IMR-90 (cell line): Measurements from ENCODE around the gene GZMM. TPM values are rescaled to one million over a fixed set of nuclear protein-coding genes. Genes with fewer than 3 reads are reported as not detected.

Experiments used
- ATAC-seq: fragments of 200-7000 bp; cut with Tn5 transposase; 2 replicates; pipeline ENCODE4 v1.9.1; 2020; ENCODE audit warnings: low read depth, mild to moderate bottlenecking, moderate library complexity
- BruUV-seq: library from RNA; stranded (reverse); fragments of 400-500 nt; replicated peaks from 2 replicates; lab custom pipeline; 2021; lab: Mats Ljungman, UMichigan
- CTCF ChIA-PET: fragments of 300-600 bp; formaldehyde crosslinking; extraction: SDS; loops from one replicate; lab custom pipeline; 2021; ENCODE audit warnings: antibody characterized with exemption; lab: Yijun Ruan, JAX
- POLR2A ChIA-PET: fragments of 300-600 bp; sonication (Branson Sonifier 250); formaldehyde crosslinking; loops from one replicate; lab custom pipeline; 2022; ENCODE audit warnings: antibody characterized with exemption; ENCODE audit not compliant: unreplicated experiment; lab: Charles Lee
- DNase-seq: peaks from one replicate; pipeline ENCODE4 v3.0.0; 2013
- H2AFZ ChIP-seq: replicated peaks from 2 replicates; pipeline ENCODE3; 2013; ENCODE audit warnings: low read length, mild to moderate bottlenecking; ENCODE audit not compliant: poor library complexity
- H2AK5ac ChIP-seq: 2 replicates; pipeline ENCODE4 v1.6.1; 2013; ENCODE audit warnings: low read depth, low read length, inconsistent platforms
- H2AK9ac ChIP-seq: replicated peaks from 2 replicates; pipeline ENCODE3; 2013; ENCODE audit warnings: mild to moderate bottlenecking, low read depth, low read length, moderate library complexity; ENCODE audit not compliant: poor library complexity
- H2BK120ac ChIP-seq: 2 replicates; pipeline ENCODE4 v1.6.1; 2013; ENCODE audit warnings: low read depth, low read length, inconsistent platforms
- H2BK15ac ChIP-seq: 3 replicates; pipeline ENCODE4 v1.6.1; 2013; ENCODE audit warnings: low read depth, low read length, inconsistent platforms
- H2BK20ac ChIP-seq: 2 replicates; pipeline ENCODE4 v1.6.1; 2013; ENCODE audit warnings: low read depth, mild to moderate bottlenecking, inconsistent platforms, low read length, moderate library complexity
- H2BK5ac ChIP-seq: 2 replicates; pipeline ENCODE4 v1.6.1; 2013; ENCODE audit warnings: mild to moderate bottlenecking, low read depth, low read length, inconsistent platforms; ENCODE audit not compliant: poor library complexity, severe bottlenecking
- H3K14ac ChIP-seq: replicated peaks from 2 replicates; pipeline ENCODE4 v1.6.1; 2013; ENCODE audit warnings: low read depth, low read length, inconsistent platforms
- H3K18ac ChIP-seq: 2 replicates; pipeline ENCODE4 v1.6.1; 2013; ENCODE audit warnings: low read depth, low read length, control low read depth
- H3K23ac ChIP-seq: 2 replicates; pipeline ENCODE4 v1.6.1; 2013; ENCODE audit warnings: low read depth, low read length, inconsistent platforms
- H3K27ac ChIP-seq: 2 replicates; pipeline ENCODE4 v1.5.1; 2013; ENCODE audit warnings: mild to moderate bottlenecking, control low read depth, low read length; ENCODE audit not compliant: insufficient read depth
- H3K27me3 ChIP-seq: 2 replicates; pipeline ENCODE4 v1.6.1; 2013; ENCODE audit warnings: low read length; ENCODE audit not compliant: control insufficient read depth, insufficient read depth
- H3K36me3 ChIP-seq: 2 replicates; pipeline ENCODE4 v1.6.1; 2013; ENCODE audit warnings: low read length, mixed read lengths; ENCODE audit not compliant: control insufficient read depth, insufficient read depth
- H3K4ac ChIP-seq: 2 replicates; pipeline ENCODE4 v1.6.1; 2013; ENCODE audit warnings: low read depth, low read length, inconsistent platforms
- H3K4me1 ChIP-seq: 2 replicates; pipeline ENCODE4 v1.6.1; 2013; ENCODE audit warnings: low read length, mixed read lengths; ENCODE audit not compliant: control insufficient read depth, insufficient read depth
- H3K4me2 ChIP-seq: 2 replicates; pipeline ENCODE4 v1.6.1; 2013; ENCODE audit warnings: low read depth, mild to moderate bottlenecking, control low read depth, low read length, moderate library complexity
- H3K4me3 ChIP-seq: 2 replicates; pipeline ENCODE4 v1.5.1; 2013; ENCODE audit warnings: low read depth, mild to moderate bottlenecking, control low read depth, low read length, moderate library complexity; ENCODE audit not compliant: insufficient read depth
- H3K56ac ChIP-seq: 2 replicates; pipeline ENCODE4 v1.6.1; 2013; ENCODE audit warnings: low read length, inconsistent platforms; ENCODE audit not compliant: insufficient read depth; ENCODE audit errors: extremely low read depth
- H3K79me1 ChIP-seq, 2 experiments: 2 replicates each; pipeline ENCODE4 v1.6.1; 2013; ENCODE audit warnings: low read length in 2 of 2, inconsistent platforms in 1 of 2, low read depth in 1 of 2
- H3K9ac ChIP-seq: 2 replicates; pipeline ENCODE4 v1.6.1; 2013; ENCODE audit warnings: low read depth, low read length, control low read depth
- H3K9me1 ChIP-seq: 2 replicates; pipeline ENCODE4 v1.6.1; 2013; ENCODE audit warnings: low read length, inconsistent platforms; ENCODE audit not compliant: insufficient read depth
- H3K9me3 ChIP-seq: 2 replicates; pipeline ENCODE4 v1.6.1; 2013; ENCODE audit warnings: low read length; ENCODE audit not compliant: control insufficient read depth, insufficient read depth
- H4K20me1 ChIP-seq: 2 replicates; pipeline ENCODE4 v1.6.1; 2013; ENCODE audit warnings: low read length, inconsistent platforms; ENCODE audit not compliant: insufficient read depth
- H4K5ac ChIP-seq: 2 replicates; pipeline ENCODE4 v1.6.1; 2013; ENCODE audit warnings: mild to moderate bottlenecking, low read depth, low read length, control low read depth
- H4K8ac ChIP-seq, 2 experiments: 2 replicates each; pipeline ENCODE4 v1.6.1; 2013; ENCODE audit warnings: low read depth in 2 of 2, low read length in 2 of 2, control low read depth in 1 of 2, inconsistent platforms in 1 of 2
- H4K91ac ChIP-seq: 2 replicates; pipeline ENCODE4 v1.6.1; 2013; ENCODE audit warnings: low read depth, low read length, inconsistent platforms; ENCODE audit not compliant: insufficient read depth
- BHLHE40 ChIP-seq: fragments of 150-350 bp; IDR thresholded peaks from 2 replicates; pipeline ENCODE4 v1.6.1; 2016; ENCODE audit warnings: mild to moderate bottlenecking, low read depth, low read length
- CHD1 ChIP-seq: IDR thresholded peaks from 2 replicates; pipeline ENCODE4 v1.6.1; 2012; ENCODE audit warnings: low read depth, low read length, improper control_type of control experiment
- CTCF ChIP-seq: conservative IDR thresholded peaks from 2 replicates; pipeline ENCODE4 v1.5.1; 2012; ENCODE audit warnings: mild to moderate bottlenecking, low read depth, low read length, improper control_type of control experiment
- FOS ChIP-seq: fragments of 150-350 bp; IDR thresholded peaks from 2 replicates; pipeline ENCODE4 v1.6.1; 2016; ENCODE audit warnings: low read depth, low read length
- MAFK ChIP-seq: IDR thresholded peaks from 2 replicates; pipeline ENCODE4 v1.6.1; 2012; ENCODE audit warnings: low read depth, low read length, improper control_type of control experiment
- MAZ ChIP-seq: IDR thresholded peaks from 2 replicates; pipeline ENCODE4 v1.6.1; 2012; ENCODE audit warnings: low read depth, mild to moderate bottlenecking, low read length, improper control_type of control experiment, moderate library complexity, borderline replicate concordance
- MXI1 ChIP-seq: IDR thresholded peaks from 2 replicates; pipeline ENCODE4 v1.6.1; 2012; ENCODE audit warnings: low read depth, mild to moderate bottlenecking, low read length, moderate library complexity, borderline replicate concordance
- NFE2L2 ChIP-seq: fragments of 150-350 bp; IDR thresholded peaks from 2 replicates; pipeline ENCODE4 v1.6.1; 2016; ENCODE audit warnings: low read depth, mild to moderate bottlenecking, low read length
- RAD21 ChIP-seq: IDR thresholded peaks from 2 replicates; pipeline ENCODE4 v1.6.1; 2012; ENCODE audit warnings: low read length, improper control_type of control experiment
- RCOR1 ChIP-seq: IDR thresholded peaks from 2 replicates; pipeline ENCODE4 v1.6.1; 2012; ENCODE audit warnings: mild to moderate bottlenecking, low read length, improper control_type of control experiment; ENCODE audit not compliant: insufficient replicate concordance
- RFX5 ChIP-seq: IDR thresholded peaks from 2 replicates; pipeline ENCODE4 v1.8.0; 2012; ENCODE audit warnings: low read depth, mild to moderate bottlenecking, low read length, moderate library complexity
- SMC3 ChIP-seq: fragments of 150-350 bp; IDR thresholded peaks from 2 replicates; pipeline ENCODE4 v1.6.1; 2016; ENCODE audit warnings: low read depth, mild to moderate bottlenecking, antibody characterized with exemption, low read length, moderate library complexity
- whole genome bisulfite sequencing, 2 experiments: methylation state at CpG; one replicate each; pipeline versions ENCODE4 v1.1.5 to v1.1.7; 2013; ENCODE audit warnings: missing lambda C conversion rate in 2 of 2; ENCODE audit not compliant: insufficient read length in 1 of 2; ENCODE audit errors: extremely low coverage in 2 of 2; 5-methylcytosine and 5-hydroxymethylcytosine counted together
- dilution Hi-C: fragments of 300-500 bp; cut with HindIII; formaldehyde crosslinking; loops from one replicate; pipeline ENCODE4 v1.14.3; 2018; ENCODE audit warnings: low sequenced_read_pairs; ENCODE audit not compliant: unreplicated experiment
- in situ Hi-C: fragments of 300-500 bp; cut with MboI; formaldehyde crosslinking; loops from 3 replicates; pipeline ENCODE4 v1.14.3; 2019; ENCODE audit warnings: low sequenced_read_pairs, inconsistent platforms, mixed read lengths
- intact Hi-C: fragments of 100-400 bp; cut with micrococcal nuclease; formaldehyde crosslinking; loops from 2 replicates; pipeline ENCODE4 v1.10.0; 2022
- polyA plus RNA-seq, 3 experiments: library from polyadenylated mRNA; depleted of rRNA; stranded (reverse); fragments of >200 nt; gene quantifications; 2 replicates each; pipeline ENCODE4 v1.2.3, GENCODE V29; 2012; ENCODE audit warnings: low replicate concordance in 1 of 3
- total RNA-seq: library from RNA; depleted of rRNA; stranded (reverse); fragments of >200 nt; gene quantifications from 2 replicates; pipeline ENCODE4 v1.2.3, GENCODE V29; 2012
- TF ChIP-seq, protein P1 (sequence below): fragments of 150-350 bp; IDR thresholded peaks from 2 replicates; pipeline ENCODE4 v1.6.1; 2017; ENCODE audit warnings: mild to moderate bottlenecking, antibody characterized with exemption, low read length, low read depth

The GZMM gene
- total and polyA plus RNA-seq, 2 of the 4 experiments (the other 2 are of a cell fraction): 0.24 TPM; not detected in 1

DNA sequence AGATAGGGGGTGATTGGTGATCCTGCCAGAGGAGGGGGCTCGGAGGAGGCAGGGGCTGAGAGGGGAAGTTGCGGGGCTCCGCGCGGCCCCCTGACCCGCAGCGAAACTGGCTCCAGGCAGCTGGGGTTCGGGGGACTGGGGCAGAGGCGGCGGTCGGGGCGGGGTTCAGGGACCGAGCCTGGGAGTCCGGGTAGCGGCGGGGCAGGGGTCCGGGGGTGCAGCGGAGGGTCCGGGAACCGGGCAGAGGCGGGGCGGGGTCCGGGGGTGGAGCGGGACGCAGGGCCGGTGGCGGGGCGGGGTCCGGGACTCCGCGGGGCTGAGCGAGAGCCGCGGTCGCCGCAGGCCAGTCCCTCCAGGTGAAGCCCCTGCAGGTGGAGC, 46.4 kb upstream of the GZMM start:
- Histone ChIP-seq H3K9me3 (no peaks in the 10 kb centered on the region), H3K9ac (no peak overlapping the region), H2BK20ac (no peak overlapping the region), H3K18ac (no peak overlapping the region), H2BK120ac (no peak overlapping the region), H3K79me1 (no peaks in the 10 kb centered on the region), H3K4ac (no peak overlapping the region), H3K4me2 (no peak overlapping the region), H3K23ac (no peak overlapping the region), H4K5ac (no peak overlapping the region), H3K14ac (no peak overlapping the region), H3K4me3 (no peak overlapping the region), H2AFZ (no peak overlapping the region), H3K4me1 (no peaks in the 10 kb centered on the region; the same call in 1 of the 2 replicates), H4K91ac (no peak overlapping the region), H2AK5ac (no peak overlapping the region), H2BK5ac (no peak overlapping the region), H3K27me3 (peaks cover 32% of the 10 kb centered on the region), H3K56ac (no peak overlapping the region), H4K8ac (no peak overlapping the region), H4K20me1 (no peaks in the 10 kb centered on the region), H2AK9ac (no peak overlapping the region), H3K36me3 (no peaks in the 10 kb centered on the region), H2BK15ac (no peak overlapping the region), H3K27ac (no peak overlapping the region), H3K9me1 (no peaks in the 10 kb centered on the region)
- in situ Hi-C loops: no loop called here
- TF ChIP-seq MAZ: no peak
- TF ChIP-seq CTCF: no peak
- TF ChIP-seq SMC3: no peak
- no peak for TF ChIP-seq NFE2L2
- TF ChIP-seq FOS: no peak
- TF ChIP-seq RCOR1: no peak
- TF ChIP-seq CHD1: no peak
- TF ChIP-seq RAD21: no peak
- TF ChIP-seq BHLHE40: no peak
- TF ChIP-seq, protein P1, sequence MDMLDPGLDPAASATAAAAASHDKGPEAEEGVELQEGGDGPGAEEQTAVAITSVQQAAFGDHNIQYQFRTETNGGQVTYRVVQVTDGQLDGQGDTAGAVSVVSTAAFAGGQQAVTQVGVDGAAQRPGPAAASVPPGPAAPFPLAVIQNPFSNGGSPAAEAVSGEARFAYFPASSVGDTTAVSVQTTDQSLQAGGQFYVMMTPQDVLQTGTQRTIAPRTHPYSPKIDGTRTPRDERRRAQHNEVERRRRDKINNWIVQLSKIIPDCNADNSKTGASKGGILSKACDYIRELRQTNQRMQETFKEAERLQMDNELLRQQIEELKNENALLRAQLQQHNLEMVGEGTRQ: no peak
- TF ChIP-seq RFX5: no peak
- no peak for TF ChIP-seq MXI1
- no peak for TF ChIP-seq MAFK
- ATAC-seq: no peak
- intact Hi-C loops: no loop called here
- ChIA-PET CTCF (no interaction called here), POLR2A (no interaction called here)
- dilution Hi-C loops: no loop called here
- 6% methylated on average over 13 of the region's 36 CpGs; no CpG with 5 or more reads in 1 of the 2 experiments for WGBS, 2 experiments
- DNase-seq: no peak
- BruUV-seq: no TSS peak
